ENCODE results near the gene CPT2. TPM values are rescaled to one million over a fixed set of nuclear protein-coding genes. Genes with fewer than 3 reads are reported as not detected.
A peak's percentile ranks its signal among the peaks of the same experiment; 100 is the strongest.

The CPT2 gene
- total RNA-seq, 4 donors from 2014 or later = 23.1 to 134 (median 55.0) TPM

- H3K4me3 ChIP-seq = no peak overlapping the region
- no peak for DNase-seq
- H3K4me1 ChIP-seq = peaks cover 0 to 29% (median 0%) of the 10 kb centered on the region in 4 donors
- no peaks in the 10 kb centered on the region for H3K27me3 ChIP-seq
- H3K27ac ChIP-seq = peak overlapping the region in 1 of 4 donors; percentile 15
- no peaks in the 10 kb centered on the region for H3K9me3 ChIP-seq
- no peaks in the 10 kb centered on the region for H3K36me3 ChIP-seq
- TF ChIP-seq CTCF (IDR thresholded peaks at IDR 0.05) (no peak), POLR2A (IDR thresholded peaks at IDR 0.05) (no peak)
Measured at GRCh38 chr1:53174971-53175913, 21.4 kb upstream of the CPT2 start.

- Histone ChIP-seq H3K4me3 (no peak overlapping the region), H3K4me1 (peaks cover 0 to 29% (median 0%) of the 10 kb centered on the region in 4 donors), H3K9me3 (no peaks in the 10 kb centered on the region), H3K36me3 (no peaks in the 10 kb centered on the region), H3K27ac (peak overlapping the region in 2 of 4 donors; percentile 13 to 38), H3K27me3 (no peaks in the 10 kb centered on the region)
- TF ChIP-seq CTCF (IDR thresholded peaks at IDR 0.05) = peak in 2 of 6 experiments; percentile 16 to 43
- TF ChIP-seq POLR2A (IDR thresholded peaks at IDR 0.05) = no peak
- DNase-seq = no peak
Measured at GRCh38 chr1:53176452-53177208, 20.0 kb upstream of the CPT2 start.

- Histone ChIP-seq H3K9me3 (no peaks in the 10 kb centered on the region), H3K4me1 (peaks cover 0 to 45% (median 0%) of the 10 kb centered on the region in 4 donors), H3K4me3 (no peak overlapping the region), H3K36me3 (no peaks in the 10 kb centered on the region), H3K27me3 (no peaks in the 10 kb centered on the region), H3K27ac (no peak overlapping the region)
- no peak for DNase-seq
- TF ChIP-seq CTCF (IDR thresholded peaks at IDR 0.05) = no peak
- no peak for TF ChIP-seq POLR2A (IDR thresholded peaks at IDR 0.05)
Measured at GRCh38 chr1:53180226-53180625, 16.4 kb upstream of the CPT2 start.

- Histone ChIP-seq H3K36me3 (no peaks in the 10 kb centered on the region), H3K27me3 (no peaks in the 10 kb centered on the region), H3K9me3 (no peaks in the 10 kb centered on the region), H3K27ac (no peak overlapping the region), H3K4me1 (peaks cover 0 to 38% (median 0%) of the 10 kb centered on the region in 4 donors), H3K4me3 (no peak overlapping the region)
- DNase-seq = no peak
- TF ChIP-seq POLR2A (IDR thresholded peaks at IDR 0.05) (no peak), CTCF (IDR thresholded peaks at IDR 0.05) (no peak)
Measured at GRCh38 chr1:53180951-53181350, 15.7 kb upstream of the CPT2 start.

GRCh38 chr1:53182111-53182593 is 14.5 kb upstream of the CPT2 start:
- Histone ChIP-seq H3K36me3 (no peaks in the 10 kb centered on the region), H3K4me3 (no peak overlapping the region), H3K4me1 (peaks cover 0 to 28% (median 0%) of the 10 kb centered on the region in 4 donors), H3K27me3 (no peaks in the 10 kb centered on the region), H3K9me3 (no peaks in the 10 kb centered on the region), H3K27ac (peak overlapping the region in 3 of 4 donors; percentile 61 to 85 (median 74))
- no peak for TF ChIP-seq POLR2A (IDR thresholded peaks at IDR 0.05)
- TF ChIP-seq CTCF (IDR thresholded peaks at IDR 0.05) = peak; percentile 76 to 92 (median 88)
- peak; percentile 81 to 95 (median 87) for DNase-seq

Measured in Peyer's patch (tissue), 4 donors.